Measurements from ENCODE around the gene SLIT1. TPM values are rescaled to one million over a fixed set of nuclear protein-coding genes. Genes with fewer than 3 reads are reported as not detected.

Gene SLIT1
- total RNA-seq, 2 donors from 2014 or later = 0.56 to 2.0 TPM

GRCh38 chr10:97048649-97049427, 136.9 kb downstream of the SLIT1 start:
- Mint-ChIP-seq H3K4me1 (peaks cover 6% of the 10 kb centered on the region), H3K27me3 (peaks cover 16% of the 10 kb centered on the region), H3K4me3 (no peak overlapping the region), H3K9me3 (no peaks in the 10 kb centered on the region), H3K27ac (no peak overlapping the region), H3K36me3 (ENCODE audit: low read depth) (no peaks in the 10 kb centered on the region)
- ATAC-seq (replicated peaks) = no peak

- Mint-ChIP-seq H3K36me3 (ENCODE audit: low read depth) (no peaks in the 10 kb centered on the region), H3K9me3 (no peaks in the 10 kb centered on the region), H3K27ac (no peak overlapping the region), H3K27me3 (peaks cover 12% of the 10 kb centered on the region), H3K4me3 (no peak overlapping the region), H3K4me1 (peaks cover 6% of the 10 kb centered on the region)
- no peak for ATAC-seq (replicated peaks)
These were observed 138.0 kb downstream of the SLIT1 start for GRCh38 chr10:97047788-97048187.

DNA sequence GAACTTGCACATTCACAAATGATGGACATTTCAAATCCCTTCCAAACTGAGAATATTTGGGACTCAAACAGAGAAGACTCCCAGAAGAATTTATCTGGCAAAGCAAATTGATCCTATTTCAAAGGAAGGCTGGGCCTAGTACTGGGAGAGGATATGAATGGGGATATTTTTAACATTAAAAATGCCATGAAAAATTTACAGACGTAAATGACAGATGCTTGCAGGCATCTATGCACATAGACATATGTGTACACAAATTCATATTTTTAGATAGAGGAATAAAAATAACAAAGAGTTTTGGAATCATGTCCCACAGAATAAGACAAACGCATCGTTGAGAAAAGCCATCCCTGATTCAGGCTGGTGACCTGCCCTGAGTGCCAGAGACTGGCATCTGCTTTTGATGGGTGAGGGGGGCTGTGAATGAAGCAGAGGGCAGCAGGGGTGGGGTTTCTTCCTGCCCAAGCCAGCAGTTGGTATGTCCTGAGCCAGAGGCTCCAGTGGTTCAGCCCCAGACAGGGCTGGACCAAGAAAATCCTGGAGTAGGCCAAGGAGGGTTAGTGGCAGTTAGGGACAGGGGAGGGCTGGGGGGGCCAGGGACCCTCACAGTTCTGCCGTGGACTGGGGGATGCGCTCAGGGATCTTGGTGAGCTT, 138.5 kb downstream of the SLIT1 start:
- peaks cover 9% of the 10 kb centered on the region for H3K27me3 Mint-ChIP-seq
- ATAC-seq (replicated peaks) = no peak
- H3K9me3 Mint-ChIP-seq = no peaks in the 10 kb centered on the region
- H3K36me3 Mint-ChIP-seq (ENCODE audit: low read depth) = no peaks in the 10 kb centered on the region
- H3K4me1 Mint-ChIP-seq = peaks cover 6% of the 10 kb centered on the region
- H3K4me3 Mint-ChIP-seq = no peak overlapping the region
- H3K27ac Mint-ChIP-seq = no peak overlapping the region

- Mint-ChIP-seq H3K27ac (no peak overlapping the region), H3K4me1 (peaks cover 6% of the 10 kb centered on the region), H3K36me3 (ENCODE audit: low read depth) (no peaks in the 10 kb centered on the region), H3K9me3 (no peaks in the 10 kb centered on the region), H3K4me3 (no peak overlapping the region), H3K27me3 (peaks cover 9% of the 10 kb centered on the region)
- ATAC-seq (replicated peaks) = no peak
These were observed 139.2 kb downstream of the SLIT1 start for GRCh38 chr10:97046456-97047082.

GRCh38 chr10:97043563-97043855, 142.2 kb downstream of the SLIT1 start:
- H3K36me3 Mint-ChIP-seq (ENCODE audit: low read depth) = no peaks in the 10 kb centered on the region
- ATAC-seq (replicated peaks) = no peak

GRCh38 chr10:97042716-97043562, 142.8 kb downstream of the SLIT1 start:
- no peak overlapping the region for H3K27ac Mint-ChIP-seq

More at GRCh38 chr10:97043563-97043855, 142.2 kb downstream of the SLIT1 start:
- H3K27ac Mint-ChIP-seq = no peak overlapping the region
- H3K4me3 Mint-ChIP-seq = no peak overlapping the region
- no peaks in the 10 kb centered on the region for H3K9me3 Mint-ChIP-seq
- no peaks in the 10 kb centered on the region for H3K27me3 Mint-ChIP-seq
- H3K4me1 Mint-ChIP-seq = peaks cover under 1% of the 10 kb centered on the region

GRCh38 chr10:97042081-97042480, 143.7 kb downstream of the SLIT1 start:
- Mint-ChIP-seq H3K36me3 (ENCODE audit: low read depth) (no peaks in the 10 kb centered on the region), H3K4me1 (peaks cover 14% of the 10 kb centered on the region), H3K27ac (no peak overlapping the region), H3K9me3 (no peaks in the 10 kb centered on the region), H3K4me3 (no peak overlapping the region), H3K27me3 (no peaks in the 10 kb centered on the region)
- no peak for ATAC-seq (replicated peaks)

More at GRCh38 chr10:97042716-97043562, 142.8 kb downstream of the SLIT1 start:
- Mint-ChIP-seq H3K4me1 (peaks cover 6% of the 10 kb centered on the region), H3K4me3 (no peak overlapping the region), H3K36me3 (ENCODE audit: low read depth) (no peaks in the 10 kb centered on the region), H3K27me3 (no peaks in the 10 kb centered on the region), H3K9me3 (no peaks in the 10 kb centered on the region)
- no peak for ATAC-seq (replicated peaks)

DNA sequence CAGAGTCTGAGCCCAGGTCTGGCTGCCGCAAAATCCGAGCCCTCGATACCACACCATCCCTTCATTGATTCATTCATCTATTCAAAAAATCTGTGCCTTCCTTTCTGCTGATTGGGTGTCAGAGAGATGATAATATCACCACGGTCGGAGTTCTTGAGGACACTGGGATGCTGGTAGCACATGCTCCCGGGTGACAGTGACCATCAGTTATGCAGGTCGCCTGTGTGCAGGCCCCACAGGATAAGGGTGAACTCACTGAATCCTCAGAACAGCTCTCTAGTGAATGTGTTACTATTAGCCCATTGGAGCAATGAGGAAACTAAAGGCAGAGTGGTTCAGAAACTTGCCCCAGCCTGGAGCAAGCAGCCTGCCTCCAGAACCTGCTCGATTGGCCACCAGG, 145.1 kb downstream of the SLIT1 start:
- Mint-ChIP-seq H3K36me3 (ENCODE audit: low read depth) (no peaks in the 10 kb centered on the region), H3K27ac (no peak overlapping the region), H3K4me3 (no peak overlapping the region), H3K9me3 (no peaks in the 10 kb centered on the region), H3K27me3 (peaks cover 5% of the 10 kb centered on the region), H3K4me1 (peaks cover 15% of the 10 kb centered on the region)
- no peak for ATAC-seq (replicated peaks)

GRCh38 chr10:97040248-97040584, 145.5 kb downstream of the SLIT1 start:
- H3K36me3 Mint-ChIP-seq (ENCODE audit: low read depth) = no peaks in the 10 kb centered on the region
- no peak overlapping the region for H3K27ac Mint-ChIP-seq
- H3K4me3 Mint-ChIP-seq = no peak overlapping the region
- no peaks in the 10 kb centered on the region for H3K9me3 Mint-ChIP-seq
- no peak for ATAC-seq (replicated peaks)
- peaks cover 10% of the 10 kb centered on the region for H3K27me3 Mint-ChIP-seq
- H3K4me1 Mint-ChIP-seq = peaks cover 15% of the 10 kb centered on the region

DNA sequence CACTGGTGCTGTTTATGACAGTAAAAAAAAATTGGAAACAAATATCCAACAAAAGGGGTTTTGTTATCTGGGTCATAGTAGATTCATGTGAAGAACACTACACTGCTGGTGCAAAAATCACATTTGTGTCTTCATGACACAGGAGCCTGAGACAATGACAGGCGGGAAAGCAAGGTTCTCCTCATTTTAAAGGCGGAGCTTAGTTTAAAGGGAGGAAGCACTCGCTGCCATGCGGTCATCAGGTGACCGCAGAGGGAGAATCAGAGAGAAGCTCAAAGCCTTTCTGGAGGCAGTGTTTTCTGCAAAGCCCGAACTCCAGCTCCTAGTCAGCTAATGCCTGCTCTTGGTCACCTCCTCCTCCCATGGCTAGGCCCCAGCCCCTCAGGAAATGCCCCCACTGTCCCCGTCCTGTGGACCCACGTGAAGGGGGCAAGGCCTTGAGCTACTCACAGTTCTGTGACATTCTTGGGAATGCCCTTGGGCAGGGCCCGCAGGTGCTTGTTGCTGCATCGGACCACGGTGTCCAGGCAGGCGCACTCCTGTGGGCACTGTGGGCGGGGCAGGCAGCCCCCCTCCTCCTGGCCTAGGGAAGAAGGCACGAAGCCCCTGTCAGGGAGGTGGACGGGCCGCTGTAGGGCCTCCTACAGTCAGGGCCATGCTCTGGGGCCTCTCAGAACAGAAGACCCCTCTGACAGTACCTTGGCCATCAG, 146.1 kb downstream of the SLIT1 start:
- Mint-ChIP-seq H3K27me3 (peaks cover 12% of the 10 kb centered on the region), H3K36me3 (ENCODE audit: low read depth) (no peaks in the 10 kb centered on the region), H3K27ac (no peak overlapping the region), H3K9me3 (no peaks in the 10 kb centered on the region), H3K4me3 (no peak overlapping the region), H3K4me1 (peaks cover 15% of the 10 kb centered on the region)
- no peak for ATAC-seq (replicated peaks)

- no peak overlapping the region for H3K27ac Mint-ChIP-seq
- H3K4me1 Mint-ChIP-seq = peaks cover 15% of the 10 kb centered on the region
- H3K9me3 Mint-ChIP-seq = no peaks in the 10 kb centered on the region
- peaks cover 12% of the 10 kb centered on the region for H3K27me3 Mint-ChIP-seq
- H3K36me3 Mint-ChIP-seq (ENCODE audit: low read depth) = no peaks in the 10 kb centered on the region
- H3K4me3 Mint-ChIP-seq = peak overlapping the region; percentile 48
- ATAC-seq (replicated peaks) = no peak
These were observed 147.1 kb downstream of the SLIT1 start for GRCh38 chr10:97038688-97039087.

- peaks cover 12% of the 10 kb centered on the region for H3K27me3 Mint-ChIP-seq
- no peak overlapping the region for H3K27ac Mint-ChIP-seq
- H3K36me3 Mint-ChIP-seq (ENCODE audit: low read depth) = no peaks in the 10 kb centered on the region
- peak overlapping the region; percentile 48 for H3K4me3 Mint-ChIP-seq
- peaks cover 15% of the 10 kb centered on the region for H3K4me1 Mint-ChIP-seq
- ATAC-seq (replicated peaks) = peak; percentile 90
- H3K9me3 Mint-ChIP-seq = no peaks in the 10 kb centered on the region
These were observed 148.1 kb downstream of the SLIT1 start for GRCh38 chr10:97037365-97038361.
